ENCODE data around the gene RAD9A.

DNA sequence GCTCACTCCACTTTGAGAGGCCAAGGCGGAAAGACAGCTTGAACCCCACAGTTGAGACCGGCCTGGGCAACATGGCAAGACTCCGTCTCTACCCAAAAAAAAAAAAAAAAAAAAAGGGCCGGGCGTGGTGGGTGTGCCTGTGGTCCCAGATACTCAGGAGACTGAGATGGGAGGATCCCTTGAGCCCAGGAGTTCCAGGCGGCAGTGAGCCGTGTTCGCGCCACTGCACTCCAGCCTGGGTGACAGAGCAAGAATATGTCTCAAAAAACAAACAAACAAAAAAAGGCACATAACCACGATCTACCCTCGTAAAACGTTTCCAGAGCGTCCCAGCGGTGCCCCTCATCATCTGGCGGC lies 861 bp upstream of the RAD9A start:
- TF ChIP-seq CTCF (IDR thresholded peaks at IDR 0.05; ENCODE audit: low read depth, low read length) (no peak), EZH2phosphoT487 (IDR thresholded peaks at IDR 0.05; ENCODE audit: low read depth) (no peak)
